Measurements from ENCODE around the gene GABRB1. TPM values are rescaled to one million over a fixed set of nuclear protein-coding genes. Genes with fewer than 3 reads are reported as not detected.

GABRB1 gene
- total RNA-seq, 2 experiments from 2014 or later: not detected

GRCh38 chr4:47160095-47160494, 128.7 kb downstream of the GABRB1 start:
- ChIA-PET CTCF (no interaction called here), POLR2A (no interaction called here)
- DNase-seq: no peak
- Mint-ChIP-seq H3K4me1 (peaks cover 7% of the 10 kb centered on the region), H3K36me3 (ENCODE audit: low read depth) (no peaks in the 10 kb centered on the region), H3K27me3 (no peaks in the 10 kb centered on the region), H3K4me3 (no peak overlapping the region), H3K9me3 (no peaks in the 10 kb centered on the region), H3K27ac (no peak overlapping the region)

DNA sequence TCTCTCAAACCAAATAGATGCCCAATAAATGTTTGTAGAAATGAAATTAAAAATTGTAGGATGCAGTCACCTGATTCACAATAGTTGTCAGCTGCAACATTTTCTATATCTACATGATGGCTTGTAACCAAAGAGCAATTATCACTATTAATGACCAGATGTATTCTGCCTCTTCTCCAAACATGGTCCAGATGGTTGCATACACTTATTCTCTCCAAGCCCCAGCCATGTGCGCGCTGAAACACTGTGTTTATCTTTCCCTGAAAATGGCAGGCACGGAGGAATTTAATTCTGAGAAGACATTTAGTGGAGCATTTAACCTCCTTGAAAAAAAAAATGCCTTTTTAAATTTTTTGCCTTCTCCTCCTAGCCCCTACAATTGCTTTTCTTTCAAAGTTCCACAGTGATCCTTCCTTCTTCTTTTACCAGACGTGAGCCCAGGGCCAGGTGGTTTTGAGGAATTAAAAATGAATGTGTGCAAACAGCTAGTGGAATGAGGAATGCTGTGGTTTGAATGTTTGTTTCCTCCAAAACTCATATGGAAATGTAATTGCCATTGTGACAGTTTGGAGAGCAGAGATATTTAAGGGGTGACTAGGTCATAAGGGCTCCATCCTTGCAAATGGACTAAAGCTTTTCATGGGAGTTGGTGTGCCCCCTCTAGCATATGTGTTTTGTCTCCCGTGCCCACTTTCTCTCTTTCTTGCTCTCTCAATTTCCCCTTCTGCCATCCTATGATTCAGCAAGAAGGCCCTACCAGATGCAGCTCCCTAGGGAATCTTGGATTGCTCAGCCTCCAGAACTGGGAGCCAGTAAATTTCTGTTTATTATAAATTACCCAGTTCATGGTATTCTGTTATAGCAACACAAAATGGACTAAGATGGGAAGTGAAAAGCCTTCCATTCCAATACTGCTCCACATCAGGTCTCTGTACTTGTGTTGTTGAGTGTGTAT, 136.0 kb downstream of the GABRB1 start:
- H3K27ac Mint-ChIP-seq: no peak overlapping the region
- no peaks in the 10 kb centered on the region for H3K36me3 Mint-ChIP-seq (ENCODE audit: low read depth)
- ChIA-PET POLR2A (no interaction called here), CTCF (no interaction called here)
- no peaks in the 10 kb centered on the region for H3K4me1 Mint-ChIP-seq
- H3K4me3 Mint-ChIP-seq: no peak overlapping the region
- H3K27me3 Mint-ChIP-seq: no peaks in the 10 kb centered on the region
- H3K9me3 Mint-ChIP-seq: no peaks in the 10 kb centered on the region
- no peak for DNase-seq

GRCh38 chr4:47184083-47184482, 152.7 kb downstream of the GABRB1 start:
- ChIA-PET POLR2A (interaction anchor here (0.6 kb wide), 1 partner anchor 104 kb away, joined by 3 read pairs; no protein-coding TSS in a partner anchor), CTCF (no interaction called here)
- Mint-ChIP-seq H3K4me3 (no peak overlapping the region), H3K9me3 (no peaks in the 10 kb centered on the region), H3K4me1 (no peaks in the 10 kb centered on the region), H3K27ac (no peak overlapping the region), H3K36me3 (ENCODE audit: low read depth) (no peaks in the 10 kb centered on the region), H3K27me3 (no peaks in the 10 kb centered on the region)
- DNase-seq: no peak

- no peak overlapping the region for H3K27ac Mint-ChIP-seq
- CTCF ChIA-PET: no interaction called here
- no peaks in the 10 kb centered on the region for H3K4me1 Mint-ChIP-seq
- H3K9me3 Mint-ChIP-seq: no peaks in the 10 kb centered on the region
- no peaks in the 10 kb centered on the region for H3K27me3 Mint-ChIP-seq
- POLR2A ChIA-PET: no interaction called here
- H3K4me3 Mint-ChIP-seq: no peak overlapping the region
- no peak for DNase-seq
- no peaks in the 10 kb centered on the region for H3K36me3 Mint-ChIP-seq (ENCODE audit: low read depth)
Observed at GRCh38 chr4:47185761-47186160, 154.4 kb downstream of the GABRB1 start.

GRCh38 chr4:47187608-47188007, 156.2 kb downstream of the GABRB1 start:
- H3K27me3 Mint-ChIP-seq: no peaks in the 10 kb centered on the region
- H3K27ac Mint-ChIP-seq: no peak overlapping the region
- no peak for DNase-seq
- no peaks in the 10 kb centered on the region for H3K36me3 Mint-ChIP-seq (ENCODE audit: low read depth)
- H3K4me3 Mint-ChIP-seq: no peak overlapping the region
- no peaks in the 10 kb centered on the region for H3K9me3 Mint-ChIP-seq
- ChIA-PET CTCF (no interaction called here), POLR2A (no interaction called here)
- no peaks in the 10 kb centered on the region for H3K4me1 Mint-ChIP-seq

DNA sequence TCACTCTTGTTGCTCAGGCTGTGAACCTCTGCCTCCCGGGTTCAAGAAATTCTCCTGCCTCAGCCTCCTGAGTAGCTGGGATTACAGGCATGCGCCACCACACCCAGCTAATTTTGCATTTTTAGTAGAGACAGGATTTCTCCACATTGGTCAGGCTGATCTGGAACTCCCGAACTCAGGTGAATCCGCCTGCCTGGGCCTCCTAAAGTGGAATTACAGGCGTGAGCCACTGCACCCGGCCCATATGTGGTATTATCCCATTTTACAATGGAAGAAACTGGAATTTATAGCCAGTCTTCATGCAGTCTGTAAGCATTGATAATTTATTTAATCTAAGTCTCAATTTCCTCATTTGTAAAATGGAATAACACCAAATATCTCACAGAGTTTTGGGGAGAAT, 161.8 kb downstream of the GABRB1 start:
- ChIA-PET CTCF (no interaction called here), POLR2A (no interaction called here)
- Mint-ChIP-seq H3K36me3 (ENCODE audit: low read depth) (no peaks in the 10 kb centered on the region), H3K9me3 (no peaks in the 10 kb centered on the region), H3K27me3 (no peaks in the 10 kb centered on the region), H3K4me1 (no peaks in the 10 kb centered on the region), H3K27ac (no peak overlapping the region), H3K4me3 (no peak overlapping the region)
- DNase-seq: no peak

GRCh38 chr4:47194036-47194737, 162.8 kb downstream of the GABRB1 start:
- ChIA-PET CTCF (no interaction called here), POLR2A (no interaction called here)
- Mint-ChIP-seq H3K27ac (no peak overlapping the region), H3K4me3 (no peak overlapping the region), H3K27me3 (no peaks in the 10 kb centered on the region), H3K4me1 (no peaks in the 10 kb centered on the region), H3K9me3 (no peaks in the 10 kb centered on the region), H3K36me3 (ENCODE audit: low read depth) (no peaks in the 10 kb centered on the region)
- no peak for DNase-seq

DNA sequence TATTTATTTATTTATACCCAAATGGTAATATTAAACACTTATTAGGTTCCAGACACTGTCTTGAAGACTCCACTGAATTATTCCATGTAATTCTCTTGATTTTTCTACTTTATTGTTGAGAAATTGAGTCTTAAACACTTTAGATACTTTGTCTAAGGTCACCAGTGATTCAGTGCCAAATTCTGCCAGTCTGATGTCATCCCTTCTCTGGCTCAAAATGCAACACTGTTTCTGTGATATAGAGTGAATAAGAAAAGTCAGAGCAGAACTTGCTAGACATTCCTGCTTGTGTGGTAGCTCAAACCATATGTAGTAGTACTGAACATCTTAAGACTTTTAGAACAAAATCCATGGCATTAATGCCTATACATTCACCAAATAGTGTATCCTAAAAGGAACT, 164.3 kb downstream of the GABRB1 start:
- no peaks in the 10 kb centered on the region for H3K4me1 Mint-ChIP-seq
- no peaks in the 10 kb centered on the region for H3K27me3 Mint-ChIP-seq
- H3K9me3 Mint-ChIP-seq: no peaks in the 10 kb centered on the region
- no peaks in the 10 kb centered on the region for H3K36me3 Mint-ChIP-seq (ENCODE audit: low read depth)
- POLR2A ChIA-PET: no interaction called here
- H3K4me3 Mint-ChIP-seq: no peak overlapping the region
- DNase-seq: no peak
- H3K27ac Mint-ChIP-seq: no peak overlapping the region
- CTCF ChIA-PET: no interaction called here

GRCh38 chr4:47198791-47199190, 167.4 kb downstream of the GABRB1 start:
- no peak for DNase-seq
- H3K36me3 Mint-ChIP-seq (ENCODE audit: low read depth): no peaks in the 10 kb centered on the region

DNA sequence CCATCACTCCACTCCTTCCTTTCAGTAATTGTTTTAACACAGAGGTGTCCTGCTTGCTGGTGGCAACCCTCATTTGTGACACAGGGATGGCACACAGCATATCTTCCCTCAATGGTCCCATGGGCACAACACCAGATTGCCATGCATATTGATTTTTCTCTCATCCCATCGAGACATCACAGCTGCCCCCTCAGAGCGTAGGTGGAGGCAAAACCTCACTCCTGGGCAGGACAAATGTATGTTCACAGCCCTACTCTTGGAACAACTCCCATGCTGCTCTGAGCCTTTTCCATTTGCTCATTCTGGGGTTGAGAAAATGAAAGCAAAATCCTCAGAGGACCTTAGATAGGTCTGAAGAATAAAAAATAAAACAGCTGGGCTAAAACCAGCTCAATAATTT, 172.2 kb downstream of the GABRB1 start:
- H3K4me3 Mint-ChIP-seq: no peak overlapping the region
- no peaks in the 10 kb centered on the region for H3K9me3 Mint-ChIP-seq
- H3K36me3 Mint-ChIP-seq (ENCODE audit: low read depth): no peaks in the 10 kb centered on the region
- POLR2A ChIA-PET: no interaction called here
- DNase-seq: no peak
- H3K4me1 Mint-ChIP-seq: no peaks in the 10 kb centered on the region
- H3K27ac Mint-ChIP-seq: no peak overlapping the region
- H3K27me3 Mint-ChIP-seq: peaks cover 7% of the 10 kb centered on the region
- CTCF ChIA-PET: no interaction called here

More at GRCh38 chr4:47198791-47199190, 167.4 kb downstream of the GABRB1 start:
- H3K4me3 Mint-ChIP-seq: no peak overlapping the region
- H3K27me3 Mint-ChIP-seq: no peaks in the 10 kb centered on the region
- POLR2A ChIA-PET: no interaction called here
- CTCF ChIA-PET: no interaction called here
- no peak overlapping the region for H3K27ac Mint-ChIP-seq
- H3K4me1 Mint-ChIP-seq: no peaks in the 10 kb centered on the region
- no peaks in the 10 kb centered on the region for H3K9me3 Mint-ChIP-seq

DNA sequence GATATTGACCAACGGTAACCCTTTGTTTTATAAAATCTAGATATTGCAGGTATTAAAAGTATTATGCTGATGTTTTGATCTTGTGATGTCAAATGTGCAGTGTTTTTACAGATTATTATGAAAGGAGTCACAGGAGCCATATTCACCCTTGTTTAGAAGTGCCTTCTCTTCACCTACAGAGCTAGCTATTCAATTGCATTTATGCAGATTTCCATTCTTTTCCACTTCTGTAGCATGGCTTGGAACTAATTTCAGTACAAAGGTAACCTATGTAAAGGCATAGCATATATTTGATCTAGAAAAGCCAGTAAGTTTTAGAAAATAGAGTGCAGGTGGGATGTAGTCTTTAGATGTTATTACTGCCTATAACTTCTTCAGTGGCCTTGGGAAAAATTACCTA, 176.2 kb downstream of the GABRB1 start:
- peaks cover 7% of the 10 kb centered on the region for H3K27me3 Mint-ChIP-seq

DNA sequence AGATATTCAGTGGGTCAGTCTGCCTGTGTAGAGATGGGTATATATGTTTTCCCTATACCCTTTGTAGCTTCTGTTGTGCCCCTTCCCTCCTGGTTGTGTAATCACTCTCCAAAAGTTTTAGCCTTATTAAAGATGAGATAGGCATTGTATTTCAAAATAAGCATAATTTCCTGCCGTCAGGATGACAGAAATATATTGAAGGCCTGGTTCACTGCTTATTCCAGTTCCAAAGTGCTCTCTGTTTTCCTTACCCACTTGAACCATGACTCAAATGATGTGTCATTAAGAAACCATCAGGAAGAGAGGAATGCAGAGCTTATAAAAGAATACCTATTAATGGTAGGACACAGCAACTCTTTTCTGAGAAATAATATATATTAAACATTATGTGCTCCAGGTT, 178.5 kb downstream of the GABRB1 start:
- Mint-ChIP-seq H3K36me3 (ENCODE audit: low read depth) (no peaks in the 10 kb centered on the region), H3K27ac (no peak overlapping the region), H3K4me3 (no peak overlapping the region), H3K4me1 (no peaks in the 10 kb centered on the region), H3K27me3 (peaks cover 5% of the 10 kb centered on the region), H3K9me3 (no peaks in the 10 kb centered on the region)
- POLR2A ChIA-PET: no interaction called here
- CTCF ChIA-PET: interaction anchor here (0.7 kb wide), 1 partner anchor 240 kb away, joined by 3 read pairs; no protein-coding TSS in a partner anchor
- no peak for DNase-seq

More for the DNA sequence above, 176.2 kb downstream of the GABRB1 start:
- Mint-ChIP-seq H3K9me3 (no peaks in the 10 kb centered on the region), H3K4me1 (no peaks in the 10 kb centered on the region), H3K4me3 (no peak overlapping the region), H3K36me3 (ENCODE audit: low read depth) (no peaks in the 10 kb centered on the region), H3K27ac (no peak overlapping the region)
- CTCF ChIA-PET: no interaction called here
- no peak for DNase-seq
- POLR2A ChIA-PET: no interaction called here

DNA sequence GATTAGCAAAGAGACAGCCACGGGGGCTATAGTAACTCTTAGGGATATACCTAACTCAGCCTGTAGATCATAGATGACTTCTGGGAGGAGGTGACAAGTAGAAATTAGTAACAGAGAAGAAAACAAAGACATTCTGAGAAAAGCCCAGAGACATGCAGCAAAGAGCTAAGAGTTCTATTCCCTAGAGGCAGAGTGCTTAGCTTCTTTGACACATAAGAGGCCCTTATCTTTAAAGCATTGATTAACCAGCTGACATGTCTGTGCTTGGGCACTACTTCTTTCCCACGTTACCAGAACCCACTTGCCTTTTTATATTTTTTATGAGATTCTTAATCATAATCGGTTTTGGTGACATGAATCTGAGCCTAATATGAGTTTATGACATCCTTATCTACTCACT, 179.5 kb downstream of the GABRB1 start:
- H3K27ac Mint-ChIP-seq: no peak overlapping the region
- DNase-seq: no peak
- no peak overlapping the region for H3K4me3 Mint-ChIP-seq
- H3K27me3 Mint-ChIP-seq: peaks cover 3% of the 10 kb centered on the region
- ChIA-PET CTCF (interaction anchor here (0.6 kb wide), 1 partner anchor 416 kb away, joined by 4 read pairs; no protein-coding TSS in a partner anchor), POLR2A (no interaction called here)
- no peaks in the 10 kb centered on the region for H3K36me3 Mint-ChIP-seq (ENCODE audit: low read depth)
- H3K4me1 Mint-ChIP-seq: no peaks in the 10 kb centered on the region
- H3K9me3 Mint-ChIP-seq: no peaks in the 10 kb centered on the region

Measured in activated CD4-positive, alpha-beta T cell treated with anti-CD3 and anti-CD28 coated beads, Interleukin-2, amount 10 ng/mL, durations not matched to agents 7 days and 5 days (primary cell).